HUDEP-2 (cell line): ENCODE data around the gene MN1.

Experiments used
- DNase-seq, 76 experiments: peaks; one replicate each; lab custom pipeline; 2025; ENCODE audit not compliant: unreplicated experiment in 76 of 76; lab: John Stamatoyannopoulos, UW

MN1 gene

DNA sequence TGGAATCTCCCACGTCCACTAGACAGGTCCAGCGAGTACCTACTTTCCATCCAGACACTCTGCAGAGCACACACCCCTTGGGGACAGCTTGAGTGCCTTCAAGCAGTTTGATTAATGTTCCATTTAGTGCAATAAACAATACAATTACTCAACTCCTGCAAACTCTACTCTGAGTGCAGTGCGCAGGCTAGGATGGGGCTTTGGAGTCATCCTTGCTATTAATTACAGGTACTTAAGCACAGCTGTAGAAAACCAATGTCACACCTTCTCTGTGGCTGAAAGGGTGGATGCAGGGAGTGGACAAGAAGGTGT is 82.6 kb downstream of the MN1 start:
- DNase-seq = no peak

- peak in 21 of 76 experiments; percentile 4 to 41 (median 12) for DNase-seq
These were observed 83.1 kb downstream of the MN1 start for GRCh38 chr22:27718186-27719035.

DNA sequence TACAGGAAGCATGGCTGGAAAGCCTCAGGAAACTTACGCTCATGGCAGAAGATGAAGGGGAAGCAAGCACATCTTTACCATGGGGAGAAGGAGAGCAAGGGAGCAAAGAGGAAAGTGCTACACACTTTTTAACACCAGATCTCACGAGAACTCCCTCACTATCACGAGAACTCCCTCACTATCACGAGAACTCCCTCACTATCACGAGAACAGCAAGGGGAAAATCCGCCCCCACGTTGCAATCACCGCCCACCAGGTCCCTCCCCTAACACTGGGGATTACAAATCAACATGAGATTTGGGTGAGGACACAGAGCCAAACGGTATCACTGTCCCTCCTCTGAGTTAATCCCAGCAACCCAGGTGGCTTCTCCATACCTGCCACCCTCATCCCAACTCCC is 84.5 kb downstream of the MN1 start:
- DNase-seq = no peak

DNA sequence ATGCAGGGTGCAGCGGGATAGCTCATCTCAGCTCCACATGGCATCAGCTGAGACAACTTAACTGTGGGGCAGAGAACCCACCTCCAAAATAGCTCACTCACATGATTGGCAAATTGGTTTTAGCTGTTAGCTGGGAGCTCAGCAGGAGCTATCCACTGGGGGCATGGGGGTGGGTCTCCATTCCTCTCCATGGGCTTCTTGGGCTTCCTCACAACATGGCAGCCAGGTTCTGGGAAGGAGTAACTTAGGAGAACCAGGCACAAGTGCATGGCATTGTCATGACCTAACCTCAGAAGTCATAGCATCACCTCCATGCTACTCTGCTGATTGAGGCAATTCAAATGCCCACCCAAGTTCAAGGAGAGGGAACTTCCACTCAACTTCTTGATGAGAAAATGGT is 85.5 kb downstream of the MN1 start:
- DNase-seq = no peak

- DNase-seq = no peak
These were observed 86.5 kb downstream of the MN1 start for GRCh38 chr22:27715106-27715505.

- no peak for DNase-seq
These were observed 87.5 kb downstream of the MN1 start for GRCh38 chr22:27714068-27714467.

GRCh38 chr22:27713461-27713860 is 88.1 kb downstream of the MN1 start:
- no peak for DNase-seq

GRCh38 chr22:27711756-27712155 is 89.8 kb downstream of the MN1 start:
- no peak for DNase-seq

DNA sequence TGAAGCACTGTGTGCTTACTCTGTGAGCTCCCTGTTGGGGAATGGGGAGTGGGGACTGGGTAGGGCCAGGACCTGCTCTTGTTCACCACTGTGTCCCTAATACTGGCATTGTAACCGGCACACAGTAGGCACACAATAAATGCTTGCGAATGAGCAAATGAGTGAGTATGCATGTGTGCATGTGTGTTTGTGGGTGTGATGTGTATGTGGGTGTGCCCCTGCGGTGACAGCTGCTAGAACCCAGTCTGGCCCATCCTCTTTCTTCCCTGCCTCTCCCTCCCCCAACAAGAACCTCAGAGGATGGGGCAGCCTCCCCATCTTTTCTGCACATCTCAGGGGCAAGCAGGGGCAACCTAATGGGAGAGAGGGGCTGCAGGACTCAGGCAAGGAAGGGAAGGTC is 90.5 kb downstream of the MN1 start:
- no peak for DNase-seq

DNA sequence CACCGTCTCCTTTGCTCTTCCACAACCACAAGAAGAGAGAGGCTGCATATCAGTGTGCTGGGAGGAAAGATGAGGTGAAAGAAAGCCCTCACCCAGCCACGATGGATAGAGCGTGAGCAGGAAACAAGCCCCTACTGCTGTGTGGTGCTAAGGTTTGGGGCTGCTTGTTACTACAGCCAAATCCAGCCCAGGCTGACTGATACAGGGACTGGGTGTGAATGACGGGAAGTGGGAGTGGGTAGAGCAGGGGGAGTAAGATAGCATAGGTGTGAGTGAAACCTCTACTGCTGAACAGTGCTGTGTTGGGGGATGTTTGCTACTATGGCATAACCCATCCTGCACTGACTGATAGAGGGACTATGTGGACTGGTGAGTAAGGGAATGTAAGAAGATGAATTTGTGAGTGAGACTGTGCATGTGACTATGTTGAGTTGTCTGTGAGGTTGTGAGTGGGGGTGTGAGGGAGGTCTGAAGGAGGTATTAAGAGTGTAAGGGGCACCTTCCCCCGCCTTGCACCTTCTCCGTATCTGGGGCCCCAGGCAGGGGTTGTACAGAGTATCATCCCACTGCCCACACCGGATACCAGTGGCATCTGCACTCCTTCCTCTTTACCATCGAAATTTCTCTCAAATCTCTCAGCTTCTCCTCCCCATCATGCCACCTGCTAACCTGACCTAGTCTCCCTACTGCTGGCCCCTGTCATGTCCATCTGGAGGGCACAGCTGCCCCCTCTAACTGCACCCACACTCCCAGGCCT is 91.5 kb downstream of the MN1 start:
- no peak for DNase-seq

DNA sequence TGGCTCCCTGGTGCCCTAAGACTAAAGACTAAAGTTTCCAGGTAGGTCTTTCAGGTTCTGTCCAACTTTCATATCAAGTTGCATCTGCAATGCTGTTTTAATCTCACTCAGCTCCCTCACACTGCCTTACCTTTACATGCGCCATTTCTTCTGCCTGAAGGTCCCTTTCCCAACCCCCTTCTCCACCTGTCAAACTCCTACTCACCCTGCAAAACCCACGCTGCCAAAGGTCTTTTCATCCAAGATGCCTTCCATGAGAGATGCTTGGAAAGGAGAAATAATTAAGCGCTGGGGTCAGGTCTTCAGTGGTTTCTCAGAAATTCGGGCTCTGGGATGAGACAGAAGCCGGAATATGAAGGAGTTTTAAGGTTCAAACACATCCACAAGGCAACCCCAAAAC is 95.1 kb downstream of the MN1 start:
- no peak for DNase-seq

GRCh38 chr22:27705408-27706080 is 96.0 kb downstream of the MN1 start:
- DNase-seq = no peak

GRCh38 chr22:27704581-27704980 is 97.0 kb downstream of the MN1 start:
- no peak for DNase-seq

- no peak for DNase-seq
These were observed 102.1 kb downstream of the MN1 start for GRCh38 chr22:27699383-27700019.

DNA sequence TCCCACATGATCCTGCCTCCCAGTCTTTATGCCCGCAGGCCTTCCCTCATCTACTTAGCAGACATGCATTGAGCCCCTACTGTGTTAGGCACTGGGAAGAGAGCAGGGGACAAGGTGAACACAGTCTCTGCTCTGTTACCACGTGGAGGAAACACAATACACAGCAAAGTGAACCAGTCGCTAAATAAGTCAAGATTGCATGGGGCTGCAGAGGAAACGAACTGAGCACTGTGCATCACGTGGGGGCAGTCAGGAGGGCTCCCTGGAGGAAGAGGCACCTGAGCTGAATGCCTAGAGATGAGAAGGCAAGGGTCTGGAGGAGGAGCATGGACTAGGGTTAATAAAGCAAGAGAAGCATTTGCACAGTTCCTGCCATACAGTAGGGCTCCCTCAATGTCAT is 102.7 kb downstream of the MN1 start:
- no peak for DNase-seq
